DOHH2 (cell line): ENCODE measurements around the gene SMCO4.

Experiments used
- H3F3A ChIP-seq: fragments of 200-600 bp; sonication (generic), shearing (Covaris generic); 2 replicates; pipeline ENCODE4 v1.6.0; 2016; ENCODE audit warnings: antibody characterized with exemption, mild to moderate bottlenecking; ENCODE audit not compliant: control insufficient read depth, insufficient read depth
- H3K27ac ChIP-seq: fragments of 200-600 bp; sonication (generic); 2 replicates; pipeline ENCODE4 v1.5.1; 2014; ENCODE audit warnings: low read depth, mild to moderate bottlenecking, low read length, moderate library complexity
- H3K27me3 ChIP-seq: fragments of 200-600 bp; sonication (generic); 2 replicates; pipeline ENCODE4 v1.6.1; 2014; ENCODE audit warnings: mild to moderate bottlenecking, low read length, mixed read lengths; ENCODE audit not compliant: control insufficient read depth
- H3K36me3 ChIP-seq: fragments of 200-600 bp; sonication (generic); 2 replicates; pipeline ENCODE4 v1.6.1; 2014; ENCODE audit warnings: mild to moderate bottlenecking, low read length, moderate library complexity, mixed read lengths; ENCODE audit not compliant: control insufficient read depth
- H3K4me1 ChIP-seq: fragments of 200-600 bp; sonication (generic); 2 replicates; pipeline ENCODE4 v1.6.1; 2014; ENCODE audit warnings: mild to moderate bottlenecking, low read length, mixed read lengths; ENCODE audit not compliant: control insufficient read depth
- H3K4me2 ChIP-seq: fragments of 200-600 bp; sonication (generic); 2 replicates; pipeline ENCODE4 v1.6.0; 2014; ENCODE audit warnings: mild to moderate bottlenecking, low read length, moderate library complexity
- H3K4me3 ChIP-seq: fragments of 200-600 bp; sonication (generic); 2 replicates; pipeline ENCODE4 v1.5.1; 2014; ENCODE audit warnings: mild to moderate bottlenecking, low read length, mixed read lengths
- H3K79me2 ChIP-seq: fragments of 200-600 bp; sonication (generic); 2 replicates; pipeline ENCODE4 v1.6.1; 2014; ENCODE audit warnings: mild to moderate bottlenecking, low read length, mixed read lengths; ENCODE audit not compliant: control insufficient read depth
- H3K9me2 ChIP-seq: fragments of 200-600 bp; sonication (generic); replicated peaks from 2 replicates; pipeline ENCODE4 v1.6.1; 2014; ENCODE audit warnings: mild to moderate bottlenecking, low read length, mixed read lengths; ENCODE audit not compliant: control insufficient read depth
- H3K9me3 ChIP-seq: fragments of 200-600 bp; sonication (generic); 2 replicates; pipeline ENCODE4 v1.6.1; 2014; ENCODE audit warnings: antibody characterized with exemption, low read length, mixed read lengths; ENCODE audit not compliant: control insufficient read depth, insufficient read depth
- H4K20me1 ChIP-seq: fragments of 200-600 bp; sonication (generic); 2 replicates; pipeline ENCODE4 v1.6.0; 2014; ENCODE audit warnings: low read depth, mild to moderate bottlenecking, antibody characterized with exemption, low read length, moderate library complexity; ENCODE audit not compliant: control insufficient read depth, insufficient read depth
- EZH2phosphoT487 ChIP-seq: fragments of 200-600 bp; sonication (generic); IDR thresholded peaks from 2 replicates; pipeline ENCODE4 v1.6.1; 2017; ENCODE audit warnings: borderline replicate concordance, mild to moderate bottlenecking, antibody characterized with exemption, low read length, moderate library complexity, mixed read lengths
- TF ChIP-seq, protein P1 (sequence below): fragments of 200-600 bp; sonication (generic); IDR thresholded peaks from one replicate; pipeline ENCODE4 v1.5.1; 2014; ENCODE audit warnings: antibody characterized with exemption, mild to moderate bottlenecking, low read depth, low read length; ENCODE audit not compliant: poor library complexity, severe bottlenecking

The SMCO4 gene

DNA sequence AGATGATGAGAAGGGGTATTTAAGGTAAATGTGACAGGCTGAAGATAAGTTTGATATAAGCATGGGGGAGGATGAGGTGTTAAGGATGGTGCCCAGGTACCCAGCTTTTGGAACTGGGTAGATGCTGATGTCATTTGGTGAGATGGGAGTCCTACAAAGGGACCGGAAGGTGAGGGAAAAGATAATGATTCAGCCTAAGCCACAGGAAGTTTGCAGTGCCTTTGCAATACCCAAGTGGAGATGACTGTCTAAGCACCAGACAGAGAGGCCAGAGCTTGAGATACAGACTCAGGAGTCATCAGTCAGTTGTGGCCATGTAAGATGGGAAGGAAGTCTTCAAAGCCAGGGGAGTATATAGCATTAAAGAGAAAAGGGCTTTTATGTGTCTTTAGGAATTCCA, 30.0 kb upstream of the SMCO4 start:
- Histone ChIP-seq H3K36me3 (no peaks in the 10 kb centered on the region), H4K20me1 (no peaks in the 10 kb centered on the region), H3K4me1 (no peaks in the 10 kb centered on the region), H3K27me3 (peaks cover 6% of the 10 kb centered on the region), H3K79me2 (no peaks in the 10 kb centered on the region), H3F3A (no peaks in the 10 kb centered on the region), H3K27ac (no peak overlapping the region), H3K4me2 (no peak overlapping the region), H3K4me3 (no peak overlapping the region), H3K9me2 (no peaks in the 10 kb centered on the region), H3K9me3 (no peaks in the 10 kb centered on the region)
- TF ChIP-seq, protein P1, sequence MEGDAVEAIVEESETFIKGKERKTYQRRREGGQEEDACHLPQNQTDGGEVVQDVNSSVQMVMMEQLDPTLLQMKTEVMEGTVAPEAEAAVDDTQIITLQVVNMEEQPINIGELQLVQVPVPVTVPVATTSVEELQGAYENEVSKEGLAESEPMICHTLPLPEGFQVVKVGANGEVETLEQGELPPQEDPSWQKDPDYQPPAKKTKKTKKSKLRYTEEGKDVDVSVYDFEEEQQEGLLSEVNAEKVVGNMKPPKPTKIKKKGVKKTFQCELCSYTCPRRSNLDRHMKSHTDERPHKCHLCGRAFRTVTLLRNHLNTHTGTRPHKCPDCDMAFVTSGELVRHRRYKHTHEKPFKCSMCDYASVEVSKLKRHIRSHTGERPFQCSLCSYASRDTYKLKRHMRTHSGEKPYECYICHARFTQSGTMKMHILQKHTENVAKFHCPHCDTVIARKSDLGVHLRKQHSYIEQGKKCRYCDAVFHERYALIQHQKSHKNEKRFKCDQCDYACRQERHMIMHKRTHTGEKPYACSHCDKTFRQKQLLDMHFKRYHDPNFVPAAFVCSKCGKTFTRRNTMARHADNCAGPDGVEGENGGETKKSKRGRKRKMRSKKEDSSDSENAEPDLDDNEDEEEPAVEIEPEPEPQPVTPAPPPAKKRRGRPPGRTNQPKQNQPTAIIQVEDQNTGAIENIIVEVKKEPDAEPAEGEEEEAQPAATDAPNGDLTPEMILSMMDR: no peak
- TF ChIP-seq EZH2phosphoT487: no peak

DNA sequence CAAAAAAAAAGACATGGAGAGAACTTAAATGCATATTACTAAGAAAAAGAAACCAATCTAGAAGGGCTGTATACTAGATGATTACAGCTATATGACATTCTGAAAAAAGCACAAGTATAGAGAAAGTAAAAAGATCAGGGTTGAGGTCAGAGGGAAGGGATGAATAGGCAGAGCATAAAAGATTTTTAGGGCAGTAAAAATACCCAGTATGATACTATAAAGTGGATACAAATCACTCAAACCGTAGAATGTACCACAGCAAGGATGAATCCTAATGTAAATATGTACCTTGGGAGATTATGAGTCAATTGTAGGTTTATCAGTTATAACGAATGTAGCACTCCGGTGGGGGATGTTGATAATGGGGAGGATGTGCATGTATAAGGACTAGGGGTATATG, 29.4 kb upstream of the SMCO4 start:
- Histone ChIP-seq H3K79me2 (no peaks in the 10 kb centered on the region), H3F3A (no peaks in the 10 kb centered on the region), H3K4me1 (no peaks in the 10 kb centered on the region), H3K4me3 (no peak overlapping the region), H3K27me3 (peaks cover 6% of the 10 kb centered on the region), H3K9me2 (no peaks in the 10 kb centered on the region), H3K36me3 (no peaks in the 10 kb centered on the region), H3K27ac (no peak overlapping the region), H3K4me2 (no peak overlapping the region), H3K9me3 (no peaks in the 10 kb centered on the region), H4K20me1 (no peaks in the 10 kb centered on the region)
- no peak for TF ChIP-seq EZH2phosphoT487
- TF ChIP-seq, protein P1: no peak

DNA sequence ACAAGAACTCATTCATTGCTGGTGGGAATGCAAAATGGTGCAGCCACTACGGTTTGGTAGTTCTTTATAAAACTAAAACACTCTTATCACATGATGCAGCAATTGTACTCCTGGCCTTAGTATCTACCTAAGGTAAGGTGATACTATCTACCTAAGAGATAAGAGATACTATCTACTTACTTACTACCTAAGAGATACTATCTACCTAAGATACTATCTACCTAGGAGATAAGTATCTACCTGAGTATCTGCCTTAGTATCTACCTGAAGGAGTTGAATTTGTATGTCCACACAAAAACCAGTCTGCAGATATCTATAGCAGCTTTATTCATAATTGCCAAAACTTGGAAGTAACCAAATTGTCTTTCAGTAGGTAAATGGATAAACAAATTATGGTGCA, 29.0 kb upstream of the SMCO4 start:
- H3K36me3 ChIP-seq: no peaks in the 10 kb centered on the region
- no peaks in the 10 kb centered on the region for H3K9me2 ChIP-seq
- H3K4me2 ChIP-seq: no peak overlapping the region
- no peaks in the 10 kb centered on the region for H3K9me3 ChIP-seq
- no peaks in the 10 kb centered on the region for H3K4me1 ChIP-seq
- H3K79me2 ChIP-seq: no peaks in the 10 kb centered on the region
- TF ChIP-seq EZH2phosphoT487: no peak
- TF ChIP-seq, protein P1: no peak
- no peak overlapping the region for H3K4me3 ChIP-seq
- H3K27ac ChIP-seq: no peak overlapping the region
- H4K20me1 ChIP-seq: no peaks in the 10 kb centered on the region
- H3K27me3 ChIP-seq: peaks cover 6% of the 10 kb centered on the region
- no peaks in the 10 kb centered on the region for H3F3A ChIP-seq

DNA sequence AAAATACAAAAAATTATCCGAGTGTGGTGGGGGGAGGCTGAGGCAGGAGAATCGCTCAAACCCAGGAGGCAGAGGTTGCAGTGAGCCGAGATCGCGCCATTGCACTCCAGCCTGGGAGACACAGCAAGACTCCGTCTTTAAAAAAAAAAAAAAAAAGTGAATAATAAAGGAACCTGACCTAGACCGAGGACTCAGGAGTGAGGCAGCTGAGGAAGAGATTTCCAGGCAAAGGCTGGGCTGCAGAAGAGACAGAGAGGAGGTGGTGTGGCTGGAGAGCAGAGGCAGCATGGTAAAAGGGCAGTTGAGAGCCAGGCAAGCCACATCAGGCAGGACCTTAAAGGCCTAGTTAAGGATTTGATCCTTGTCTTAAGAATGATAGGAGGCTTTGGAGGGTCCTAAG, 28.4 kb upstream of the SMCO4 start:
- no peaks in the 10 kb centered on the region for H4K20me1 ChIP-seq
- H3K27ac ChIP-seq: no peak overlapping the region
- peaks cover 6% of the 10 kb centered on the region for H3K27me3 ChIP-seq
- H3K9me2 ChIP-seq: no peaks in the 10 kb centered on the region
- H3K4me1 ChIP-seq: no peaks in the 10 kb centered on the region
- H3K9me3 ChIP-seq: no peaks in the 10 kb centered on the region
- no peaks in the 10 kb centered on the region for H3K79me2 ChIP-seq
- H3K4me3 ChIP-seq: no peak overlapping the region
- H3F3A ChIP-seq: no peaks in the 10 kb centered on the region
- no peak overlapping the region for H3K4me2 ChIP-seq
- TF ChIP-seq, protein P1: no peak
- TF ChIP-seq EZH2phosphoT487: no peak
- no peaks in the 10 kb centered on the region for H3K36me3 ChIP-seq
